ENCODE measurements around the gene MYO7B. TPM values are rescaled to one million over a fixed set of nuclear protein-coding genes. Genes with fewer than 3 reads are reported as not detected.

Gene MYO7B
- total RNA-seq, 1 donor = under 0.01 TPM

GRCh38 chr2:127642706-127643438 is 107.4 kb downstream of the MYO7B start:
- H3K36me3 ChIP-seq (ENCODE audit: insufficient read depth, low read length) = no peaks in the 10 kb centered on the region
- no peak overlapping the region for H2AFZ ChIP-seq (ENCODE audit: low read length)
- H3K4me2 ChIP-seq (ENCODE audit: insufficient read depth, low read length) = no peak overlapping the region
- H4K20me1 ChIP-seq (ENCODE audit: insufficient read depth, low read length) = no peaks in the 10 kb centered on the region
- peaks cover 9% of the 10 kb centered on the region for H3K4me1 ChIP-seq (ENCODE audit: insufficient read depth, low read length)
- TF ChIP-seq CTCF (IDR thresholded peaks at IDR 0.05; ENCODE audit: extremely low read depth, low read depth, low read length) = no peak
- H3K9me3 ChIP-seq (ENCODE audit: low read depth, low read length) = no peaks in the 10 kb centered on the region
- DNase-seq (ENCODE audit: insufficient read length, low spot score, missing footprints) = no peak
- no peaks in the 10 kb centered on the region for H3K27me3 ChIP-seq (ENCODE audit: insufficient read depth, low read length)
- no peaks in the 10 kb centered on the region for H3K79me2 ChIP-seq (ENCODE audit: insufficient read depth, low read length)
- H3K27ac ChIP-seq (ENCODE audit: low read depth, low read length) = no peak overlapping the region
- no peak overlapping the region for H3K4me3 ChIP-seq (ENCODE audit: insufficient read depth, low read length)

- DNase-seq (ENCODE audit: insufficient read length, low spot score, missing footprints) = no peak
- peaks cover 6% of the 10 kb centered on the region for H3K4me1 ChIP-seq (ENCODE audit: insufficient read depth, low read length)
- H2AFZ ChIP-seq (ENCODE audit: low read length) = no peak overlapping the region
- no peak overlapping the region for H3K4me2 ChIP-seq (ENCODE audit: insufficient read depth, low read length)
- no peaks in the 10 kb centered on the region for H3K36me3 ChIP-seq (ENCODE audit: insufficient read depth, low read length)
- no peak overlapping the region for H3K4me3 ChIP-seq (ENCODE audit: insufficient read depth, low read length)
- no peak for TF ChIP-seq CTCF (IDR thresholded peaks at IDR 0.05; ENCODE audit: extremely low read depth, low read depth, low read length)
- H4K20me1 ChIP-seq (ENCODE audit: insufficient read depth, low read length) = no peaks in the 10 kb centered on the region
- no peaks in the 10 kb centered on the region for H3K9me3 ChIP-seq (ENCODE audit: low read depth, low read length)
- H3K27ac ChIP-seq (ENCODE audit: low read depth, low read length) = no peak overlapping the region
- H3K79me2 ChIP-seq (ENCODE audit: insufficient read depth, low read length) = no peaks in the 10 kb centered on the region
- no peaks in the 10 kb centered on the region for H3K27me3 ChIP-seq (ENCODE audit: insufficient read depth, low read length)
Measured at GRCh38 chr2:127643439-127644065, 108.1 kb downstream of the MYO7B start.

- DNase-seq (ENCODE audit: insufficient read length, low spot score, missing footprints) = no peak
- H3K4me3 ChIP-seq (ENCODE audit: insufficient read depth, low read length) = no peak overlapping the region
- peaks cover 6% of the 10 kb centered on the region for H3K4me1 ChIP-seq (ENCODE audit: insufficient read depth, low read length)
- no peak for TF ChIP-seq CTCF (IDR thresholded peaks at IDR 0.05; ENCODE audit: extremely low read depth, low read depth, low read length)
- H3K27me3 ChIP-seq (ENCODE audit: insufficient read depth, low read length) = no peaks in the 10 kb centered on the region
- no peaks in the 10 kb centered on the region for H3K9me3 ChIP-seq (ENCODE audit: low read depth, low read length)
- H3K36me3 ChIP-seq (ENCODE audit: insufficient read depth, low read length) = no peaks in the 10 kb centered on the region
- no peaks in the 10 kb centered on the region for H4K20me1 ChIP-seq (ENCODE audit: insufficient read depth, low read length)
- no peak overlapping the region for H2AFZ ChIP-seq (ENCODE audit: low read length)
- no peak overlapping the region for H3K27ac ChIP-seq (ENCODE audit: low read depth, low read length)
- H3K79me2 ChIP-seq (ENCODE audit: insufficient read depth, low read length) = no peaks in the 10 kb centered on the region
- no peak overlapping the region for H3K4me2 ChIP-seq (ENCODE audit: insufficient read depth, low read length)
Measured at GRCh38 chr2:127644066-127645025, 108.9 kb downstream of the MYO7B start.
